CD4-positive, CD25-positive, alpha-beta regulatory T cell (primary cell): ENCODE measurements around the gene ZNF654. TPM values are rescaled to one million over a fixed set of nuclear protein-coding genes. Genes with fewer than 3 reads are reported as not detected.
"Not testable (repeated sequence)": the region's sequence is repeated elsewhere in the genome, so short reads cannot be mapped to it uniquely, and the experiment has no call there.

ENCODE experiments used
- ATAC-seq, 2 donors: fragments of 150-1000 bp; cut with Tn5 transposase; one replicate each; pipeline ENCODE4 v1.10.0; 2021; ENCODE audit warnings: low read depth in 2 of 2, moderate number of reproducible peaks in 2 of 2, moderate library complexity in 1 of 2
- DNase-seq, 3 donors: peaks; one replicate each; pipeline versions ENCODE4 v3.0.0 to v3.0.0-alpha.2; 2012 to 2022; ENCODE audit warnings: mixed read lengths in 1 of 3
- H3K27ac ChIP-seq: one replicate; pipeline ENCODE4 v1.7.0; 2013; ENCODE audit warnings: mild to moderate bottlenecking, low read length; ENCODE audit not compliant: insufficient read depth, poor library complexity, severe bottlenecking
- H3K27me3 ChIP-seq: one replicate; pipeline ENCODE4 v1.7.0; 2013; ENCODE audit warnings: low read length; ENCODE audit not compliant: control insufficient read depth, insufficient read depth
- H3K36me3 ChIP-seq: one replicate; pipeline ENCODE4 v1.7.0; 2013; ENCODE audit warnings: mild to moderate bottlenecking, low read length, moderate library complexity; ENCODE audit not compliant: control insufficient read depth, insufficient read depth
- H3K4me1 ChIP-seq: 2 replicates; pipeline ENCODE4 v1.7.0; 2013; ENCODE audit warnings: mild to moderate bottlenecking, low read length; ENCODE audit not compliant: insufficient read depth, control insufficient read depth, poor library complexity, severe bottlenecking
- H3K4me3 ChIP-seq: one replicate; pipeline ENCODE4 v1.7.0; 2013; ENCODE audit warnings: low read depth, mild to moderate bottlenecking, low read length, moderate library complexity
- H3K9me3 ChIP-seq, 2 experiments: 1 replicate in 1 of 2; 2 replicates in 1 of 2; pipeline ENCODE4 v1.7.0; 2013; ENCODE audit warnings: low read length in 2 of 2, mild to moderate bottlenecking in 1 of 2, moderate library complexity in 1 of 2; ENCODE audit not compliant: control insufficient read depth in 2 of 2
- H3K27ac Mint-ChIP-seq, 3 donors: one replicate each; pipeline ENCODE4 v1.8.0; 2020 to 2022; ENCODE audit warnings: mild to moderate bottlenecking in 3 of 3, mixed read lengths in 3 of 3, moderate library complexity in 2 of 3
- H3K27me3 Mint-ChIP-seq: one replicate; pipeline ENCODE4 v1.8.0; 2022; ENCODE audit warnings: mild to moderate bottlenecking, mixed read lengths
- H3K36me3 Mint-ChIP-seq: one replicate; pipeline ENCODE4 v1.8.0; 2020; ENCODE audit warnings: mixed read lengths
- H3K4me1 Mint-ChIP-seq, 4 donors: one replicate each; pipeline ENCODE4 v1.8.0; 2020 to 2022; ENCODE audit warnings: mixed read lengths in 4 of 4, mild to moderate bottlenecking in 1 of 4
- H3K4me3 Mint-ChIP-seq, 4 donors: one replicate each; pipeline ENCODE4 v1.8.0; 2020 to 2022; ENCODE audit warnings: mild to moderate bottlenecking in 4 of 4, mixed read lengths in 4 of 4, moderate library complexity in 3 of 4
- H3K9me3 Mint-ChIP-seq, 7 donors: one replicate each; pipeline ENCODE4 v1.8.0; 2020 to 2022; ENCODE audit warnings: mixed read lengths in 7 of 7, mild to moderate bottlenecking in 3 of 7, moderate library complexity in 2 of 7
- polyA plus RNA-seq, 4 donors: library from polyadenylated mRNA; unstranded; fragments of 300-500 nt; fragmentation: Illumina TruSeq; gene quantifications; one replicate each; pipeline ENCODE4 v1.2.3, GENCODE V29; 2021
- total RNA-seq: library from RNA; stranded (reverse); gene quantifications from one replicate; pipeline ENCODE4 v1.2.3, GENCODE V29; 2022

ZNF654 gene
- total and polyA plus RNA-seq, 5 donors from 2014 or later, result 10.4 to 19.1 (median 15.8) TPM

GRCh38 chr3:88113311-88114162 is 54.5 kb downstream of the ZNF654 start:
- Mint-ChIP-seq H3K27me3 (no peaks in the 10 kb centered on the region), H3K4me3 (no peak overlapping the region), H3K27ac (peak overlapping the region in 1 of 3 donors; percentile 46), H3K9me3 (peaks cover 0 to 3% (median 0%) of the 10 kb centered on the region in 7 donors), H3K36me3 (peaks cover 25% of the 10 kb centered on the region), H3K4me1 (peaks cover 15 to 50% (median 23%) of the 10 kb centered on the region in 4 donors)
- no peaks in the 10 kb centered on the region for H3K27me3 ChIP-seq
- ATAC-seq (peak; percentile 87 to 88), DNase-seq (peak; percentile 36 to 81 (median 68))
- no peaks in the 10 kb centered on the region for H3K9me3 ChIP-seq
- no peaks in the 10 kb centered on the region for H3K4me1 ChIP-seq
- H3K36me3 ChIP-seq, result peaks cover 22% of the 10 kb centered on the region
- H3K27ac ChIP-seq, result no peak overlapping the region
- no peak overlapping the region for H3K4me3 ChIP-seq

GRCh38 chr3:88114878-88115549 is 56.0 kb downstream of the ZNF654 start:
- H3K27ac Mint-ChIP-seq, result peak overlapping the region in 1 of 3 donors; percentile 58
- H3K27ac ChIP-seq, result no peak overlapping the region
- H3K9me3 ChIP-seq, result no peaks in the 10 kb centered on the region
- H3K36me3 ChIP-seq, result peaks cover 23% of the 10 kb centered on the region
- peaks cover 15 to 40% (median 22%) of the 10 kb centered on the region in 4 donors for H3K4me1 Mint-ChIP-seq
- DNase-seq (no peak), ATAC-seq (no peak)
- H3K9me3 Mint-ChIP-seq, result peaks cover 0 to 3% (median 0%) of the 10 kb centered on the region in 7 donors
- no peaks in the 10 kb centered on the region for H3K4me1 ChIP-seq
- no peak overlapping the region for H3K4me3 ChIP-seq
- H3K36me3 Mint-ChIP-seq, result peaks cover 26% of the 10 kb centered on the region
- H3K27me3 Mint-ChIP-seq, result no peaks in the 10 kb centered on the region
- H3K27me3 ChIP-seq, result no peaks in the 10 kb centered on the region
- H3K4me3 Mint-ChIP-seq, result no peak overlapping the region

GRCh38 chr3:88117683-88118082 is 58.6 kb downstream of the ZNF654 start:
- Histone ChIP-seq H3K36me3 (peaks cover 27% of the 10 kb centered on the region), H3K27me3 (no peaks in the 10 kb centered on the region), H3K4me1 (no peaks in the 10 kb centered on the region), H3K4me3 (no peak overlapping the region), H3K9me3 (no peaks in the 10 kb centered on the region), H3K27ac (no peak overlapping the region)
- DNase-seq (no peak), ATAC-seq (no peak)
- H3K9me3 Mint-ChIP-seq, result peaks cover 0 to 3% (median 0%) of the 10 kb centered on the region in 7 donors
- H3K27ac Mint-ChIP-seq, result no peak overlapping the region
- no peak overlapping the region for H3K4me3 Mint-ChIP-seq
- H3K36me3 Mint-ChIP-seq, result peaks cover 26% of the 10 kb centered on the region
- no peaks in the 10 kb centered on the region for H3K27me3 Mint-ChIP-seq
- H3K4me1 Mint-ChIP-seq, result peaks cover 21 to 40% (median 27%) of the 10 kb centered on the region in 4 donors

GRCh38 chr3:88118603-88119002 is 59.5 kb downstream of the ZNF654 start:
- not testable (repeated sequence) for H3K4me1 ChIP-seq, H3K4me3 ChIP-seq, H3K9me3 ChIP-seq, H3K27ac Mint-ChIP-seq, H3K27ac ChIP-seq, H3K27me3 ChIP-seq, H3K9me3 Mint-ChIP-seq, H3K27me3 Mint-ChIP-seq, DNase-seq, ATAC-seq, H3K4me3 Mint-ChIP-seq
- peaks cover 27% of the 10 kb centered on the region for H3K36me3 ChIP-seq
- H3K36me3 Mint-ChIP-seq, result peaks cover 26% of the 10 kb centered on the region
- H3K4me1 Mint-ChIP-seq, result peaks cover 18 to 31% (median 24%) of the 10 kb centered on the region in 4 donors

GRCh38 chr3:88123526-88123925 is 64.5 kb downstream of the ZNF654 start:
- peaks cover 10% of the 10 kb centered on the region for H3K36me3 Mint-ChIP-seq
- Histone ChIP-seq H3K4me1 (no peaks in the 10 kb centered on the region), H3K4me3 (no peak overlapping the region), H3K27ac (no peak overlapping the region), H3K9me3 (no peaks in the 10 kb centered on the region), H3K36me3 (peaks cover 14% of the 10 kb centered on the region), H3K27me3 (no peaks in the 10 kb centered on the region)
- H3K4me3 Mint-ChIP-seq, result no peak overlapping the region
- DNase-seq (no peak), ATAC-seq (no peak)
- H3K9me3 Mint-ChIP-seq, result no peaks in the 10 kb centered on the region
- no peaks in the 10 kb centered on the region for H3K27me3 Mint-ChIP-seq
- H3K27ac Mint-ChIP-seq, result no peak overlapping the region
- H3K4me1 Mint-ChIP-seq, result peaks cover 9 to 22% (median 16%) of the 10 kb centered on the region in 4 donors

- Histone ChIP-seq H3K36me3 (peaks cover 40% of the 10 kb centered on the region), H3K4me1 (no peaks in the 10 kb centered on the region), H3K27me3 (no peaks in the 10 kb centered on the region), H3K4me3 (no peak overlapping the region), H3K9me3 (no peaks in the 10 kb centered on the region), H3K27ac (no peak overlapping the region)
- ATAC-seq, result no peak
- Mint-ChIP-seq H3K9me3 (no peaks in the 10 kb centered on the region), H3K27ac (no peak overlapping the region), H3K4me1 (peaks cover 8 to 10% (median 9%) of the 10 kb centered on the region in 4 donors), H3K36me3 (peaks cover 22% of the 10 kb centered on the region), H3K4me3 (no peak overlapping the region), H3K27me3 (no peaks in the 10 kb centered on the region)
- DNase-seq, result no peak
Observed at GRCh38 chr3:88131695-88132094, 72.6 kb downstream of the ZNF654 start.

GRCh38 chr3:88132894-88133293 is 73.8 kb downstream of the ZNF654 start:
- Histone ChIP-seq H3K9me3 (no peaks in the 10 kb centered on the region), H3K27ac (no peak overlapping the region), H3K4me3 (no peak overlapping the region), H3K4me1 (no peaks in the 10 kb centered on the region), H3K36me3 (peaks cover 38% of the 10 kb centered on the region), H3K27me3 (no peaks in the 10 kb centered on the region)
- H3K4me1 Mint-ChIP-seq, result peaks cover 0 to 10% (median 3%) of the 10 kb centered on the region in 4 donors
- H3K4me3 Mint-ChIP-seq, result no peak overlapping the region
- H3K36me3 Mint-ChIP-seq, result peaks cover 20% of the 10 kb centered on the region
- no peaks in the 10 kb centered on the region for H3K27me3 Mint-ChIP-seq
- ATAC-seq, result no peak
- H3K9me3 Mint-ChIP-seq, result no peaks in the 10 kb centered on the region
- no peak overlapping the region for H3K27ac Mint-ChIP-seq
- no peak for DNase-seq
